ENCODE measurements around the gene ASXL3.

Gene ASXL3

GRCh38 chr18:33583901-33584300 lies 5.9 kb downstream of the ASXL3 start:
- no peak for DNase-seq

GRCh38 chr18:33584548-33585430 lies 6.8 kb downstream of the ASXL3 start:
- DNase-seq = no peak

- DNase-seq = no peak
Observed at GRCh38 chr18:33585431-33585775, 7.4 kb downstream of the ASXL3 start.

GRCh38 chr18:33588361-33588760 lies 10.3 kb downstream of the ASXL3 start:
- no peak for DNase-seq

GRCh38 chr18:33593261-33593660 lies 15.2 kb downstream of the ASXL3 start:
- no peak for DNase-seq

- no peak for DNase-seq
Observed at GRCh38 chr18:33594799-33595198, 16.8 kb downstream of the ASXL3 start.

- DNase-seq = no peak
Observed at GRCh38 chr18:33596178-33596854, 18.3 kb downstream of the ASXL3 start.

GRCh38 chr18:33600846-33601245 lies 22.8 kb downstream of the ASXL3 start:
- DNase-seq = no peak

- DNase-seq = no peak
Observed at GRCh38 chr18:33603454-33603853, 25.4 kb downstream of the ASXL3 start.

- no peak for DNase-seq
Observed at GRCh38 chr18:33605250-33605649, 27.2 kb downstream of the ASXL3 start.

- no peak for DNase-seq
Observed at GRCh38 chr18:33606621-33607020, 28.6 kb downstream of the ASXL3 start.

GRCh38 chr18:33611525-33612135 lies 33.6 kb downstream of the ASXL3 start:
- DNase-seq = no peak

GRCh38 chr18:33612632-33613031 lies 34.6 kb downstream of the ASXL3 start:
- no peak for DNase-seq

- no peak for DNase-seq
Observed at GRCh38 chr18:33616556-33616955, 38.5 kb downstream of the ASXL3 start.

- DNase-seq = no peak
Observed at GRCh38 chr18:33627114-33627513, 49.1 kb downstream of the ASXL3 start.

- no peak for DNase-seq
Observed at GRCh38 chr18:33630476-33630875, 52.5 kb downstream of the ASXL3 start.

- no peak for DNase-seq
Observed at GRCh38 chr18:33641141-33641540, 63.1 kb downstream of the ASXL3 start.

GRCh38 chr18:33644494-33644893 lies 66.5 kb downstream of the ASXL3 start:
- no peak for DNase-seq

- no peak for DNase-seq
Observed at GRCh38 chr18:33647365-33647764, 69.3 kb downstream of the ASXL3 start.

GRCh38 chr18:33652635-33653034 lies 74.6 kb downstream of the ASXL3 start:
- no peak for DNase-seq

GRCh38 chr18:33653231-33653630 lies 75.2 kb downstream of the ASXL3 start:
- DNase-seq = no peak

GRCh38 chr18:33656889-33657448 lies 79.0 kb downstream of the ASXL3 start:
- DNase-seq = no peak

- DNase-seq = no peak
Observed at GRCh38 chr18:33660696-33661310, 82.8 kb downstream of the ASXL3 start.
